Measurements from ENCODE around the gene POC1A. TPM values are rescaled to one million over a fixed set of nuclear protein-coding genes. Genes with fewer than 3 reads are reported as not detected.
"Not testable (repeated sequence)": the region's sequence is repeated elsewhere in the genome, so short reads cannot be mapped to it uniquely, and the experiment has no call there.

The POC1A gene
- total and polyA plus RNA-seq, 10 of the 15 experiments (the other 5 are each of a cell fraction or from before 2014, with no cell fraction given) = 8.5 to 49.8 (median 23.5) TPM

DNA sequence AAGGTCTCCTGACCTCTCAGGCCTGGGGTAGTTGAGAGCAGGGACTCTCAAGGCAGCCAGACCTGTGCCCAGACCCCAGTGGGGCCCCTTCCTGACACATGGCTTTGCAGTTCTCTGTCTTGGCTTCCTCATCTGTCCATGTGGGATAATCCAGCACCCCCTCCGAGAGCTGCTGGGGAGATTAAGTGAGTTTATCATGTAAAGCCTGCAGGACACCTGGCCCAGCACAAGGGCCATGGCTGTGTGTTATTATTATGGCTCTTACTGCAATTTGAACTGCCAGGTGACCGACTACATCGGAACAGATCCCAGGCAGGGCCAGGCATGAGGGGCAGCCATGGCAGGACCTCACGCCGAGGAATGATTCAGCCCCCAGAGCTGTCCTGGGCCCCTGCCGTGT lies 110.5 kb downstream of the POC1A start (continued):
- no peak for TF ChIP-seq RAD51 (IDR thresholded peaks at IDR 0.05)
- TF ChIP-seq EP300 (IDR thresholded peaks at IDR 0.05; ENCODE audit: borderline replicate concordance in 1 of 2, control insufficient read depth in 1 of 2, low read depth in 2 of 2, low read length in 2 of 2) = no peak
- TF ChIP-seq E2F8 (IDR thresholded peaks at IDR 0.05; ENCODE audit: low read depth, partially characterized antibody) = no peak
- no peak for TF ChIP-seq SMAD1 (IDR thresholded peaks at IDR 0.05; ENCODE audit: low read depth, partially characterized antibody)
- no peak for TF ChIP-seq MYB (IDR thresholded peaks at IDR 0.05; ENCODE audit: borderline replicate concordance, low read depth, low read length)
- TF ChIP-seq, protein P1, sequence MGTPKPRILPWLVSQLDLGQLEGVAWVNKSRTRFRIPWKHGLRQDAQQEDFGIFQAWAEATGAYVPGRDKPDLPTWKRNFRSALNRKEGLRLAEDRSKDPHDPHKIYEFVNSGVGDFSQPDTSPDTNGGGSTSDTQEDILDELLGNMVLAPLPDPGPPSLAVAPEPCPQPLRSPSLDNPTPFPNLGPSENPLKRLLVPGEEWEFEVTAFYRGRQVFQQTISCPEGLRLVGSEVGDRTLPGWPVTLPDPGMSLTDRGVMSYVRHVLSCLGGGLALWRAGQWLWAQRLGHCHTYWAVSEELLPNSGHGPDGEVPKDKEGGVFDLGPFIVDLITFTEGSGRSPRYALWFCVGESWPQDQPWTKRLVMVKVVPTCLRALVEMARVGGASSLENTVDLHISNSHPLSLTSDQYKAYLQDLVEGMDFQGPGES (IDR thresholded peaks at IDR 0.05) = no peak
- TF ChIP-seq, protein P2, sequence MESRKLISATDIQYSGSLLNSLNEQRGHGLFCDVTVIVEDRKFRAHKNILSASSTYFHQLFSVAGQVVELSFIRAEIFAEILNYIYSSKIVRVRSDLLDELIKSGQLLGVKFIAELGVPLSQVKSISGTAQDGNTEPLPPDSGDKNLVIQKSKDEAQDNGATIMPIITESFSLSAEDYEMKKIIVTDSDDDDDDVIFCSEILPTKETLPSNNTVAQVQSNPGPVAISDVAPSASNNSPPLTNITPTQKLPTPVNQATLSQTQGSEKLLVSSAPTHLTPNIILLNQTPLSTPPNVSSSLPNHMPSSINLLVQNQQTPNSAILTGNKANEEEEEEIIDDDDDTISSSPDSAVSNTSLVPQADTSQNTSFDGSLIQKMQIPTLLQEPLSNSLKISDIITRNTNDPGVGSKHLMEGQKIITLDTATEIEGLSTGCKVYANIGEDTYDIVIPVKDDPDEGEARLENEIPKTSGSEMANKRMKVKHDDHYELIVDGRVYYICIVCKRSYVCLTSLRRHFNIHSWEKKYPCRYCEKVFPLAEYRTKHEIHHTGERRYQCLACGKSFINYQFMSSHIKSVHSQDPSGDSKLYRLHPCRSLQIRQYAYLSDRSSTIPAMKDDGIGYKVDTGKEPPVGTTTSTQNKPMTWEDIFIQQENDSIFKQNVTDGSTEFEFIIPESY (IDR thresholded peaks at IDR 0.05) = no peak
- no peak for TF ChIP-seq KLF5 (IDR thresholded peaks at IDR 0.05; ENCODE audit: partially characterized antibody)
- TF ChIP-seq YBX1 (IDR thresholded peaks at IDR 0.05) = no peak
- TF ChIP-seq WRNIP1 (IDR thresholded peaks at IDR 0.05; ENCODE audit: borderline replicate concordance, low read depth, low read length) = no peak
- TF ChIP-seq TCF3 (IDR thresholded peaks at IDR 0.05; ENCODE audit: borderline replicate concordance, insufficient read depth, low read depth, low read length) = no peak
- no peak for TF ChIP-seq GABPA (IDR thresholded peaks at IDR 0.05; ENCODE audit: low read depth)
- no peak for TF ChIP-seq IRF5 (IDR thresholded peaks at IDR 0.05; ENCODE audit: borderline replicate concordance)
- TF ChIP-seq ESRRA (IDR thresholded peaks at IDR 0.05; ENCODE audit: low read length) = no peak

DNA sequence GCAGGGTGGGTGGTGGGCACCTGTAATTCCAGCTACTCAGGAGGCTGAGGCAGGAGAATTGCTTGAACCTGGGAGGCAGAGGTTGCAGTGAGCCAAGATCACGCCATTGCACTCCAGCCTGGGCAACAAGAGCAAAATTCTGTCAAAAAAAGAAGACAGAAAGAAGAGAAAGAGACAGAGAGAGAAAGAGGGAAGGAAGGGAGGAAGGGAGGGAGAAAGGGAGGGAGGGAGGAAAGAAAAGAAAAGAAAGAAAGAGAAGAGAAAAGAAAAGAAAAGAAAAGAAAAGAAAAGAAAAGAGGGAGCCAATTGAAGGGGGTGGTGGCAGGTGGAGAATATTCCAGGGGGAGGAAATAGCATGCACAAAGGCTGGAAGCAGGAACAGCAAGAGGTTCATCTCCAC lies 111.2 kb downstream of the POC1A start:
- CTCF ChIA-PET = interaction anchor here (0.6 to 3.1 kb wide), 3 partner anchors 10 to 234 kb away, joined by 3 to 16 read pairs (median 5); no protein-coding TSS in a partner anchor
- SMC1A ChIA-PET (ENCODE audit: uncharacterized antibody, unreplicated experiment) = interaction anchor here (2.3 to 2.5 kb wide), 2 partner anchors 10 to 39 kb away, joined by 9 to 10 read pairs; no protein-coding TSS in a partner anchor
- H3K36me3 ChIP-seq (ENCODE audit: control insufficient read depth in 2 of 2, insufficient read depth in 2 of 2, low read length in 1 of 2); FAIRE-seq; H4K20me1 ChIP-seq (ENCODE audit: control insufficient read depth, insufficient read depth); H3K9ac ChIP-seq (ENCODE audit: control insufficient read depth, insufficient read depth, low read length); H3K4me3 ChIP-seq; H2AFZ ChIP-seq (ENCODE audit: control insufficient read depth, low read depth, low read length); H3K79me2 ChIP-seq (ENCODE audit: control insufficient read depth, insufficient read depth, low read length); intact Hi-C loops (cut with micrococcal nuclease; ENCODE audit: unreplicated experiment); H3K27ac ChIP-seq (ENCODE audit: control insufficient read depth, insufficient read depth); H3K4me1 ChIP-seq (ENCODE audit: control insufficient read depth, insufficient read depth, low read length); H3K9me3 ChIP-seq (replicated peaks; ENCODE audit: control insufficient read depth, insufficient read depth, low read length); H3K4me2 ChIP-seq (ENCODE audit: control insufficient read depth, insufficient read depth); DNase-seq (ENCODE audit: low read depth, low spot score); ATAC-seq; in situ Hi-C loops (cut with MboI); BruUV-seq (replicated peaks); H3K27me3 ChIP-seq (replicated peaks in 1 of 2; ENCODE audit: control insufficient read depth in 2 of 2, insufficient read depth in 2 of 2, low read length in 1 of 2): not testable (repeated sequence)
- POLR2A ChIA-PET = interaction anchor here (2.6 kb wide), 1 partner anchor 31 kb away, joined by 7 read pairs; no protein-coding TSS in a partner anchor
- WGBS (ENCODE audit: insufficient coverage, insufficient replicate concordance, low lambda C conversion rate, missing lambda C conversion rate) = 14% methylated on average over 1 of the region's 1 CpG
- RAD21 ChIA-PET (ENCODE audit: unreplicated experiment) = interaction anchor here (0.9 kb wide), 1 partner anchor 10 kb away, joined by 5 read pairs; no protein-coding TSS in a partner anchor

All from GM12878 (cell line).